ENCODE results near the gene GRM1.
"Not testable (repeated sequence)": the region's sequence is repeated elsewhere in the genome, so short reads cannot be mapped to it uniquely, and the experiment has no call there.

The GRM1 gene

DNA sequence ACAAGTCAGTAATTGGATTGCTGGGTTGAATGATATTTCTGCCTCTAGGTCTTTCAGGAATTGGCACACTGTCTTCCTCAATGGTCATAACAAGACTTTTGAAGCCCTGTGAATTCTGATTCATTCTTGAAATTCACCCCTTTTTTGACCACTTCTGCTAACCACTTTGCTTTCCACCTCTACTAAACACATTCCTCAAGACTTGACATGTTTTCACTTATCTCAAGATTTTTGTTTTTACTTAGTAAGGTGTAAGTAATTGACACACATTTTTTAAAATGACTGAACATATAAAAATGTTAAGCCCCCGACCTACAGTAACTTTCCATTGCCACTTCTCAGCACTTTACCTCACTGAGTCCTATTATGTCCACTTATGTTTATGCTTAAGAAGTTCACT, 239.1 kb downstream of the GRM1 start:
- no peaks in the 10 kb centered on the region for H4K20me1 ChIP-seq (ENCODE audit: insufficient read depth, low read length, poor library complexity, severe bottlenecking)

GRCh38 chr6:146269482-146269881, 240.6 kb downstream of the GRM1 start:
- TF ChIP-seq EZH2phosphoT487 (IDR thresholded peaks at IDR 0.05; ENCODE audit: borderline replicate concordance), result no peak
- TF ChIP-seq, protein P1, sequence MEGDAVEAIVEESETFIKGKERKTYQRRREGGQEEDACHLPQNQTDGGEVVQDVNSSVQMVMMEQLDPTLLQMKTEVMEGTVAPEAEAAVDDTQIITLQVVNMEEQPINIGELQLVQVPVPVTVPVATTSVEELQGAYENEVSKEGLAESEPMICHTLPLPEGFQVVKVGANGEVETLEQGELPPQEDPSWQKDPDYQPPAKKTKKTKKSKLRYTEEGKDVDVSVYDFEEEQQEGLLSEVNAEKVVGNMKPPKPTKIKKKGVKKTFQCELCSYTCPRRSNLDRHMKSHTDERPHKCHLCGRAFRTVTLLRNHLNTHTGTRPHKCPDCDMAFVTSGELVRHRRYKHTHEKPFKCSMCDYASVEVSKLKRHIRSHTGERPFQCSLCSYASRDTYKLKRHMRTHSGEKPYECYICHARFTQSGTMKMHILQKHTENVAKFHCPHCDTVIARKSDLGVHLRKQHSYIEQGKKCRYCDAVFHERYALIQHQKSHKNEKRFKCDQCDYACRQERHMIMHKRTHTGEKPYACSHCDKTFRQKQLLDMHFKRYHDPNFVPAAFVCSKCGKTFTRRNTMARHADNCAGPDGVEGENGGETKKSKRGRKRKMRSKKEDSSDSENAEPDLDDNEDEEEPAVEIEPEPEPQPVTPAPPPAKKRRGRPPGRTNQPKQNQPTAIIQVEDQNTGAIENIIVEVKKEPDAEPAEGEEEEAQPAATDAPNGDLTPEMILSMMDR (conservative IDR thresholded peaks at IDR 0.05; ENCODE audit: low read length), result no peak
- no peaks in the 10 kb centered on the region for H3K27me3 ChIP-seq (ENCODE audit: insufficient read depth, low read length, poor library complexity, severe bottlenecking)

More for the DNA sequence above, 239.1 kb downstream of the GRM1 start:
- Histone ChIP-seq H3K9me2 (replicated peaks; ENCODE audit: low read depth, low read length) (no peaks in the 10 kb centered on the region), H3K4me2 (ENCODE audit: low read depth, low read length, poor library complexity, severe bottlenecking) (no peak overlapping the region), H3K9ac (ENCODE audit: low read depth, low read length, poor library complexity, severe bottlenecking) (no peak overlapping the region), H3K27me3 (ENCODE audit: insufficient read depth, low read length, poor library complexity, severe bottlenecking) (no peaks in the 10 kb centered on the region), H3K4me1 (ENCODE audit: insufficient read depth, low read length, poor library complexity, severe bottlenecking) (no peaks in the 10 kb centered on the region), H3K9me3 (ENCODE audit: insufficient read depth, low read depth, low read length) (no peaks in the 10 kb centered on the region), H3F3A (ENCODE audit: low read depth) (no peaks in the 10 kb centered on the region), H3K36me3 (ENCODE audit: insufficient read depth, low read length) (no peaks in the 10 kb centered on the region), H3K79me2 (ENCODE audit: insufficient read depth, low read length) (no peaks in the 10 kb centered on the region), H2AFZ (ENCODE audit: low read length) (no peak overlapping the region), H3K4me3 (ENCODE audit: low read length, poor library complexity, severe bottlenecking) (no peak overlapping the region)
- no peak for TF ChIP-seq EZH2phosphoT487 (IDR thresholded peaks at IDR 0.05; ENCODE audit: borderline replicate concordance)
- TF ChIP-seq, protein P1 (conservative IDR thresholded peaks at IDR 0.05; ENCODE audit: low read length), result no peak

DNA sequence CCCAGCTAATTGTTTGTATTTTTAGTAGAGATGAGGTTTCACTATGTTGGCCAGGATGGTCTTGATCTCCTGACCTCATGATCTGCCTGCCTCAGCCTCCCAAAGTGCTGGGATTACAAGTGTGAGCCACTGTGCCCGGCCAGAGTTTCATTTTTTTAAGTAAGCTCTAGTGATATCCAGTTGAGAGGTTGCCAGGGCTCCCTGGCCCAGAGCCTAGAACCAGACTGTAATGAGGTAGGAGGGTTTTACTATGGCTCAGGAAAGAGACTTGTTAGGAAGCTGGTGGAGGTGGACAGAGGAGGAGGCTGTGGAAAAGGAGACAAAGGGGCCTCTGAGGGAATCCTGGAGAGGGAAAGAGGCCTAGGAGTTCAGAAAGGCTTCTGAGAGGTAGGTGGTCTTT, 242.3 kb downstream of the GRM1 start:
- not testable (repeated sequence) for H3K9ac ChIP-seq (ENCODE audit: low read depth, low read length, poor library complexity, severe bottlenecking); H3F3A ChIP-seq (ENCODE audit: low read depth); H3K27me3 ChIP-seq (ENCODE audit: insufficient read depth, low read length, poor library complexity, severe bottlenecking); H3K9me2 ChIP-seq (replicated peaks; ENCODE audit: low read depth, low read length); H3K4me1 ChIP-seq (ENCODE audit: insufficient read depth, low read length, poor library complexity, severe bottlenecking); H3K36me3 ChIP-seq (ENCODE audit: insufficient read depth, low read length); H3K4me2 ChIP-seq (ENCODE audit: low read depth, low read length, poor library complexity, severe bottlenecking); H3K9me3 ChIP-seq (ENCODE audit: insufficient read depth, low read depth, low read length); H3K4me3 ChIP-seq (ENCODE audit: low read length, poor library complexity, severe bottlenecking); H2AFZ ChIP-seq (ENCODE audit: low read length); H3K79me2 ChIP-seq (ENCODE audit: insufficient read depth, low read length); H4K20me1 ChIP-seq (ENCODE audit: insufficient read depth, low read length, poor library complexity, severe bottlenecking)

More at GRCh38 chr6:146269482-146269881, 240.6 kb downstream of the GRM1 start:
- Histone ChIP-seq H4K20me1 (ENCODE audit: insufficient read depth, low read length, poor library complexity, severe bottlenecking) (no peaks in the 10 kb centered on the region), H3K9ac (ENCODE audit: low read depth, low read length, poor library complexity, severe bottlenecking) (no peak overlapping the region), H2AFZ (ENCODE audit: low read length) (no peak overlapping the region), H3K9me2 (replicated peaks; ENCODE audit: low read depth, low read length) (no peaks in the 10 kb centered on the region), H3F3A (ENCODE audit: low read depth) (no peaks in the 10 kb centered on the region), H3K36me3 (ENCODE audit: insufficient read depth, low read length) (no peaks in the 10 kb centered on the region), H3K4me2 (ENCODE audit: low read depth, low read length, poor library complexity, severe bottlenecking) (no peak overlapping the region), H3K9me3 (ENCODE audit: insufficient read depth, low read depth, low read length) (no peaks in the 10 kb centered on the region), H3K4me3 (ENCODE audit: low read length, poor library complexity, severe bottlenecking) (no peak overlapping the region), H3K4me1 (ENCODE audit: insufficient read depth, low read length, poor library complexity, severe bottlenecking) (no peaks in the 10 kb centered on the region), H3K79me2 (ENCODE audit: insufficient read depth, low read length) (no peaks in the 10 kb centered on the region)

- H3F3A ChIP-seq (ENCODE audit: low read depth), result no peaks in the 10 kb centered on the region
- no peaks in the 10 kb centered on the region for H3K4me1 ChIP-seq (ENCODE audit: insufficient read depth, low read length, poor library complexity, severe bottlenecking)
- H3K79me2 ChIP-seq (ENCODE audit: insufficient read depth, low read length), result no peaks in the 10 kb centered on the region
- no peaks in the 10 kb centered on the region for H3K9me3 ChIP-seq (ENCODE audit: insufficient read depth, low read depth, low read length)
- H3K4me2 ChIP-seq (ENCODE audit: low read depth, low read length, poor library complexity, severe bottlenecking), result no peak overlapping the region
- H3K4me3 ChIP-seq (ENCODE audit: low read length, poor library complexity, severe bottlenecking), result no peak overlapping the region
- H2AFZ ChIP-seq (ENCODE audit: low read length), result no peak overlapping the region
- TF ChIP-seq, protein P1 (conservative IDR thresholded peaks at IDR 0.05; ENCODE audit: low read length), result no peak
- TF ChIP-seq EZH2phosphoT487 (IDR thresholded peaks at IDR 0.05; ENCODE audit: borderline replicate concordance), result no peak
- no peaks in the 10 kb centered on the region for H4K20me1 ChIP-seq (ENCODE audit: insufficient read depth, low read length, poor library complexity, severe bottlenecking)
- H3K9me2 ChIP-seq (replicated peaks; ENCODE audit: low read depth, low read length), result no peaks in the 10 kb centered on the region
- H3K36me3 ChIP-seq (ENCODE audit: insufficient read depth, low read length), result no peaks in the 10 kb centered on the region
- no peak overlapping the region for H3K9ac ChIP-seq (ENCODE audit: low read depth, low read length, poor library complexity, severe bottlenecking)
- no peaks in the 10 kb centered on the region for H3K27me3 ChIP-seq (ENCODE audit: insufficient read depth, low read length, poor library complexity, severe bottlenecking)
Measured at GRCh38 chr6:146273490-146273889, 244.6 kb downstream of the GRM1 start.

Measured in Loucy (cell line).